Right lobe of liver (tissue), 4 donors: Measurements from ENCODE around the gene COL27A1.

ENCODE experiments used
- POLR2A ChIP-seq: fragments of 450-650 bp; IDR thresholded peaks from one replicate; pipeline ENCODE4 v1.6.1; 2017; ENCODE audit warnings: antibody characterized with exemption, mild to moderate bottlenecking
- TF ChIP-seq, protein P1 (sequence below), 4 donors: fragments of 200-600 bp in 3 of 4; fragments of 450-650 bp in 1 of 4; IDR thresholded peaks; one replicate each; pipeline versions ENCODE4 v1.5.1 to v1.8.0; 2016 to 2022; ENCODE audit warnings: antibody characterized with exemption in 4 of 4, mild to moderate bottlenecking in 2 of 4
- donor health status: DM: no; HTN: no; CAD: no.
- donor health status: DM: no; HTN: no; CAD: no.
- donor health status: DM: no; HTN: yes; CAD: no.

DNA sequence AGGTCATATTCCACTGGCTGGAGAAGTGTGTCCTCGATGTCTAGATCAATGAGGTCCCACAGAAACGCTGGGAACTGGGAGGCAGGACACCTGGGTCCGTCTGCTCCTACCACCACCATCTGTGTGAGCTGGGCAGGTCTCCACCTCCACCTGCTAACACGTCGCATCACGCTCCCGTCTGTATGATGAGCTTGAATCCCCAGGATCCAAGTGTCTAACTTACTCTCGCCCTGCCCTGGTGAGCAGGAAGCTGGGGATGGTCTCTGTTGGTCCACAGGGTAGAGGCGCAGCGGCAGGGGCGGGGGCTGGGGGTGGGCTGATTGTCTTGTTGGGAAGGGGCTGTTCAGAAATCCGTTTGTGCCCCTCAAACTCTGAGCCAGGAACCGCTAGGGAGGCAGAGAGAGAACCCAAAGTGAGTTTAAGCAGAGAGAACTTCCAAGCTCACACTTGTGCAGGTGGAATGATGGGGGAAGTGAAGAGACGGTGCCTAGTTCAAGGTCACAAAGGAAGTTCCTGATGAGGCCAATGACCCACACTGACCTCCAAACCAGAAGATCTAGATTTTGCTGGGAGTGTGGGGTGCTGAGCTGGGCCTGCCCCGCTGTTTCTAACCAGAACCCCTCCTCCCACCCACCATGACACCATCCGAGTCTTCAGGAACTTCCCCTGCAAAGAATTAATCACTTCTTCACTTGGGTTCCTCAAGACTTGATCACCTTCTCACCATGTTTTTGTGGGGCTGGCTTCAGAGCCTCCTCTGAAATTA, 195.5 kb downstream of the COL27A1 start:
- no peak for TF ChIP-seq POLR2A
- TF ChIP-seq, protein P1, sequence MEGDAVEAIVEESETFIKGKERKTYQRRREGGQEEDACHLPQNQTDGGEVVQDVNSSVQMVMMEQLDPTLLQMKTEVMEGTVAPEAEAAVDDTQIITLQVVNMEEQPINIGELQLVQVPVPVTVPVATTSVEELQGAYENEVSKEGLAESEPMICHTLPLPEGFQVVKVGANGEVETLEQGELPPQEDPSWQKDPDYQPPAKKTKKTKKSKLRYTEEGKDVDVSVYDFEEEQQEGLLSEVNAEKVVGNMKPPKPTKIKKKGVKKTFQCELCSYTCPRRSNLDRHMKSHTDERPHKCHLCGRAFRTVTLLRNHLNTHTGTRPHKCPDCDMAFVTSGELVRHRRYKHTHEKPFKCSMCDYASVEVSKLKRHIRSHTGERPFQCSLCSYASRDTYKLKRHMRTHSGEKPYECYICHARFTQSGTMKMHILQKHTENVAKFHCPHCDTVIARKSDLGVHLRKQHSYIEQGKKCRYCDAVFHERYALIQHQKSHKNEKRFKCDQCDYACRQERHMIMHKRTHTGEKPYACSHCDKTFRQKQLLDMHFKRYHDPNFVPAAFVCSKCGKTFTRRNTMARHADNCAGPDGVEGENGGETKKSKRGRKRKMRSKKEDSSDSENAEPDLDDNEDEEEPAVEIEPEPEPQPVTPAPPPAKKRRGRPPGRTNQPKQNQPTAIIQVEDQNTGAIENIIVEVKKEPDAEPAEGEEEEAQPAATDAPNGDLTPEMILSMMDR (IDR thresholded peaks at IDR 0.05) = no peak
